Caco-2 (cell line): ENCODE measurements around the gene TP53BP1. TPM values are rescaled to one million over a fixed set of nuclear protein-coding genes. Genes with fewer than 3 reads are reported as not detected.

Experiments used
- BruUV-seq: library from RNA; stranded (reverse); fragments of 400-500 nt; replicated peaks from 2 replicates; lab custom pipeline; 2021; lab: Mats Ljungman, UMichigan
- CTCF ChIA-PET: fragments of 300-600 bp; sonication (Branson Sonifier 250); formaldehyde crosslinking; loops from one replicate; lab custom pipeline; 2022; ENCODE audit warnings: antibody characterized with exemption; lab: Charles Lee
- POLR2A ChIA-PET: fragments of 300-600 bp; sonication (Branson Sonifier 250); formaldehyde crosslinking; loops from one replicate; lab custom pipeline; 2022; ENCODE audit warnings: antibody characterized with exemption; lab: Charles Lee
- DNase-seq, 2 experiments: peaks; one replicate each; pipeline versions ENCODE4 v3.0.0 to v3.0.0-alpha.2; 2020 to 2022
- H3K27me3 ChIP-seq: replicated peaks from 2 replicates; pipeline ENCODE4 v1.6.0; 2011; ENCODE audit warnings: low read length; ENCODE audit not compliant: control insufficient read depth, insufficient read depth
- H3K36me3 ChIP-seq: 2 replicates; pipeline ENCODE4 v1.5.1; 2011; ENCODE audit warnings: low read length; ENCODE audit not compliant: control insufficient read depth, insufficient read depth
- H3K4me1 ChIP-seq: fragments of 250-450 bp; sonication (Bioruptor Pico); 2 replicates; pipeline ENCODE4 v1.5.1; 2020; ENCODE audit warnings: mild to moderate bottlenecking
- H3K4me3 ChIP-seq: 2 replicates; pipeline ENCODE4 v1.5.1; 2011; ENCODE audit warnings: low read depth, mild to moderate bottlenecking, control low read depth, low read length
- H3K9me3 ChIP-seq: fragments of 250-450 bp; sonication (Bioruptor Pico); 2 replicates; pipeline ENCODE4 v1.5.1; 2020; ENCODE audit warnings: mild to moderate bottlenecking, moderate library complexity
- H3K27ac Mint-ChIP-seq: one replicate; pipeline ENCODE4 v1.8.0; 2022; ENCODE audit warnings: mixed read lengths; ENCODE audit not compliant: unreplicated experiment
- H3K27me3 Mint-ChIP-seq: one replicate; pipeline ENCODE4 v1.8.0; 2022; ENCODE audit warnings: mixed read lengths; ENCODE audit not compliant: insufficient read depth, unreplicated experiment
- H3K36me3 Mint-ChIP-seq: one replicate; pipeline ENCODE4 v1.8.0; 2022; ENCODE audit warnings: mild to moderate bottlenecking, mixed read lengths; ENCODE audit not compliant: insufficient read depth, unreplicated experiment
- H3K4me1 Mint-ChIP-seq: one replicate; pipeline ENCODE4 v1.8.0; 2022; ENCODE audit warnings: low read depth, mixed read lengths; ENCODE audit not compliant: unreplicated experiment
- H3K4me3 Mint-ChIP-seq: one replicate; pipeline ENCODE4 v1.8.0; 2022; ENCODE audit warnings: mild to moderate bottlenecking, moderate library complexity, mixed read lengths; ENCODE audit not compliant: unreplicated experiment
- H3K9me3 Mint-ChIP-seq: one replicate; pipeline ENCODE4 v1.8.0; 2022; ENCODE audit warnings: mixed read lengths; ENCODE audit not compliant: unreplicated experiment
- CTCF ChIP-seq, 2 experiments: fragments of 200-600 bp in 1 of 2; IDR thresholded peaks; 1 replicate in 1 of 2; 2 replicates in 1 of 2; pipeline versions ENCODE4 v1.5.1 to v1.8.0; 2011 to 2022; ENCODE audit warnings: antibody characterized with exemption in 1 of 2, control low read depth in 1 of 2, inconsistent platforms in 1 of 2, low read depth in 1 of 2, low read length in 1 of 2, mild to moderate bottlenecking in 1 of 2, moderate library complexity in 1 of 2; ENCODE audit not compliant: insufficient read depth in 1 of 2, severe bottlenecking in 1 of 2, unreplicated experiment in 1 of 2
- intact Hi-C: fragments of 100-400 bp; cut with micrococcal nuclease; formaldehyde crosslinking; loops from one replicate; pipeline ENCODE4 v1.10.0; 2022; ENCODE audit not compliant: unreplicated experiment
- total RNA-seq: library from RNA; stranded (reverse); gene quantifications from 2 replicates; pipeline ENCODE4 v1.2.3, GENCODE V29; 2022

Gene TP53BP1
- total RNA-seq, 1 experiment from 2014 or later: 39.8 TPM

GRCh38 chr15:43436395-43436794 is 56.6 kb downstream of the TP53BP1 start:
- no peaks in the 10 kb centered on the region for H3K27me3 ChIP-seq
- intact Hi-C loops: no loop called here
- no peaks in the 10 kb centered on the region for H3K9me3 ChIP-seq
- no peaks in the 10 kb centered on the region for H3K9me3 Mint-ChIP-seq
- no peak overlapping the region for H3K4me3 ChIP-seq
- no peaks in the 10 kb centered on the region for H3K27me3 Mint-ChIP-seq
- no peak overlapping the region for H3K27ac Mint-ChIP-seq
- no TSS peak for BruUV-seq
- no peaks in the 10 kb centered on the region for H3K4me1 Mint-ChIP-seq
- H3K36me3 Mint-ChIP-seq: peaks cover 7% of the 10 kb centered on the region
- H3K36me3 ChIP-seq: no peaks in the 10 kb centered on the region
- TF ChIP-seq CTCF (IDR thresholded peaks at IDR 0.05; ENCODE audit: insufficient read depth in 1 of 2, low read depth in 1 of 2, low read length in 1 of 2, severe bottlenecking in 1 of 2, unreplicated experiment in 1 of 2): no peak
- POLR2A ChIA-PET: no interaction called here
- CTCF ChIA-PET: no interaction called here
- H3K4me1 ChIP-seq: no peaks in the 10 kb centered on the region
- DNase-seq: no peak
- no peak overlapping the region for H3K4me3 Mint-ChIP-seq

GRCh38 chr15:43434446-43434845 is 58.5 kb downstream of the TP53BP1 start:
- intact Hi-C loops: no loop called here
- peaks cover 8% of the 10 kb centered on the region for H3K36me3 Mint-ChIP-seq

GRCh38 chr15:43433661-43434303 is 59.2 kb downstream of the TP53BP1 start:
- H3K9me3 ChIP-seq: no peaks in the 10 kb centered on the region
- no peak overlapping the region for H3K4me3 ChIP-seq
- Mint-ChIP-seq H3K4me3 (no peak overlapping the region), H3K27me3 (no peaks in the 10 kb centered on the region), H3K36me3 (peaks cover 11% of the 10 kb centered on the region), H3K27ac (no peak overlapping the region), H3K4me1 (no peaks in the 10 kb centered on the region), H3K9me3 (no peaks in the 10 kb centered on the region)
- no peaks in the 10 kb centered on the region for H3K4me1 ChIP-seq
- H3K27me3 ChIP-seq: no peaks in the 10 kb centered on the region
- H3K36me3 ChIP-seq: no peaks in the 10 kb centered on the region; the same call in 1 of the 2 replicates
- ChIA-PET POLR2A (no interaction called here), CTCF (interaction anchor here (0.6 kb wide), 1 partner anchor 19 kb away, joined by 4 read pairs; no protein-coding TSS in a partner anchor)
- no TSS peak for BruUV-seq
- TF ChIP-seq CTCF (IDR thresholded peaks at IDR 0.05; ENCODE audit: insufficient read depth in 1 of 2, low read depth in 1 of 2, low read length in 1 of 2, severe bottlenecking in 1 of 2, unreplicated experiment in 1 of 2): no peak
- DNase-seq: no peak
- intact Hi-C loops: no loop called here

More at GRCh38 chr15:43434446-43434845, 58.5 kb downstream of the TP53BP1 start:
- no peaks in the 10 kb centered on the region for H3K9me3 Mint-ChIP-seq
- CTCF ChIA-PET: interaction anchor here (0.6 kb wide), 1 partner anchor 20 kb away, joined by 4 read pairs; no protein-coding TSS in a partner anchor
- Histone ChIP-seq H3K4me1 (no peaks in the 10 kb centered on the region), H3K36me3 (no peaks in the 10 kb centered on the region; the same call in 1 of the 2 replicates), H3K27me3 (no peaks in the 10 kb centered on the region), H3K4me3 (no peak overlapping the region), H3K9me3 (no peaks in the 10 kb centered on the region)
- POLR2A ChIA-PET: no interaction called here
- no peaks in the 10 kb centered on the region for H3K27me3 Mint-ChIP-seq
- no peak overlapping the region for H3K4me3 Mint-ChIP-seq
- H3K4me1 Mint-ChIP-seq: no peaks in the 10 kb centered on the region
- no TSS peak for BruUV-seq
- DNase-seq: no peak
- TF ChIP-seq CTCF (IDR thresholded peaks at IDR 0.05; ENCODE audit: insufficient read depth in 1 of 2, low read depth in 1 of 2, low read length in 1 of 2, severe bottlenecking in 1 of 2, unreplicated experiment in 1 of 2): no peak
- no peak overlapping the region for H3K27ac Mint-ChIP-seq
